Measurements from ENCODE around the gene MYT1. TPM values are rescaled to one million over a fixed set of nuclear protein-coding genes. Genes with fewer than 3 reads are reported as not detected.

MYT1 gene
- total and polyA plus RNA-seq, 2 of the 8 experiments (the other 6 are each of a cell fraction or from before 2014, with no cell fraction given): 0.63 to 2.0 TPM

- Histone ChIP-seq H2AK5ac (ENCODE audit: low read depth, low read length) (no peak overlapping the region), H3K9ac (replicated peaks in 1 of 4; ENCODE audit: extremely low read depth in 1 of 4, low read depth in 3 of 4, low read length in 3 of 4) (no peak overlapping the region), H3K4me1 (replicated peaks in 1 of 4; ENCODE audit: control insufficient read depth in 3 of 4, insufficient read depth in 4 of 4, low read length in 3 of 4) (peaks cover 0 to 8% (median 2%) of the 10 kb centered on the region in 4 experiments; a peak in 4 of 7 replicates), H2BK120ac (replicated peaks; ENCODE audit: low read depth, low read length) (no peak overlapping the region), H3K18ac (ENCODE audit: extremely low read depth, low read length) (no peak overlapping the region), H2BK20ac (ENCODE audit: low read length) (no peak overlapping the region), H3K14ac (ENCODE audit: insufficient read length) (no peak overlapping the region), H3K23me2 (ENCODE audit: low read depth, low read length) (no peaks in the 10 kb centered on the region; the same call in 1 of the 2 replicates), H4K20me1 (replicated peaks in 1 of 2; ENCODE audit: control insufficient read depth in 1 of 2, insufficient read depth in 2 of 2, low read length in 2 of 2) (no peaks in the 10 kb centered on the region), H2AFZ (ENCODE audit: low read length) (no peak overlapping the region), H2BK5ac (ENCODE audit: low read depth, low read length) (no peak overlapping the region), H3K27me3 (replicated peaks in 1 of 4; ENCODE audit: control insufficient read depth in 3 of 4, extremely low read depth in 1 of 4, insufficient read depth in 3 of 4, low read length in 3 of 4) (no peaks in the 10 kb centered on the region), H3K4ac (replicated peaks; ENCODE audit: insufficient read length, low read depth, low read length) (no peak overlapping the region), H3K4me3 (ENCODE audit: extremely low read depth in 1 of 4, insufficient read depth in 2 of 4, low read depth in 3 of 4, low read length in 4 of 4) (no peak overlapping the region), H3K79me2 (ENCODE audit: control insufficient read depth in 1 of 2, insufficient read depth in 2 of 2, low read length in 2 of 2) (no peaks in the 10 kb centered on the region), H3K27ac (ENCODE audit: low read depth, low read length) (no peak overlapping the region), H2BK15ac (ENCODE audit: low read length) (no peak overlapping the region), H3K79me1 (ENCODE audit: low read depth, low read length) (no peaks in the 10 kb centered on the region), H2BK12ac (ENCODE audit: low read depth, low read length) (no peak overlapping the region), H3K9me3 (ENCODE audit: insufficient read depth in 2 of 2, low read depth in 1 of 2, low read length in 1 of 2) (peaks cover 0 to 7% of the 10 kb centered on the region in 2 experiments; a peak in 1 of 4 replicates), H3K23ac (ENCODE audit: insufficient read length) (no peak overlapping the region), H3K36me3 (ENCODE audit: control insufficient read depth in 2 of 4, insufficient read depth in 4 of 4, low read length in 3 of 4) (no peaks in the 10 kb centered on the region), H4K8ac (ENCODE audit: extremely low read depth, insufficient read depth, low read length) (no peak overlapping the region), H4K5ac (ENCODE audit: insufficient read length, low read depth, low read length) (no peak overlapping the region), H3K4me2 (ENCODE audit: insufficient read depth in 1 of 2, low read depth in 2 of 2, low read length in 2 of 2) (no peak overlapping the region), H4K91ac (replicated peaks; ENCODE audit: insufficient read length, low read length) (no peak overlapping the region), H3K56ac (replicated peaks; ENCODE audit: insufficient read length, low read depth, low read length) (no peak overlapping the region)
- FAIRE-seq (no peak), DNase-seq (ENCODE audit: low read depth in 1 of 2, low spot score in 2 of 2) (no peak)
- 94% methylated on average over 8 of the region's 8 CpGs; no CpG with 5 or more reads in 1 of the 2 experiments for WGBS, 2 experiments (ENCODE audit: extremely low coverage in 1 of 2, insufficient coverage in 1 of 2, insufficient read length in 1 of 2, insufficient replicate concordance in 2 of 2, low coverage in 1 of 2, low lambda C conversion rate in 2 of 2, missing lambda C conversion rate in 1 of 2)
- ChIA-PET POLR2A (ENCODE audit: partially characterized antibody) (no interaction called here), CTCF (ENCODE audit: partially characterized antibody) (interaction anchor here (1.7 kb wide), 1 partner anchor 11 kb away, joined by 8 read pairs; no protein-coding TSS in a partner anchor)
- no peak for TF ChIP-seq EZH2 (IDR thresholded peaks at IDR 0.05; ENCODE audit: low read depth, low read length, severe bottlenecking)
- no peak for TF ChIP-seq POLR2A (IDR thresholded peaks at IDR 0.05; ENCODE audit: control extremely low read depth in 1 of 2, low read depth in 2 of 2, low read length in 2 of 2)
These were observed 35.1 kb downstream of the MYT1 start for GRCh38 chr20:64199395-64199794.

All from H1 (cell line).